IMR-90 (cell line): ENCODE measurements around the gene DNAJC7. TPM values are rescaled to one million over a fixed set of nuclear protein-coding genes. Genes with fewer than 3 reads are reported as not detected.

ENCODE experiments used
- ATAC-seq: fragments of 200-7000 bp; cut with Tn5 transposase; 2 replicates; pipeline ENCODE4 v1.9.1; 2020; ENCODE audit warnings: low read depth, mild to moderate bottlenecking, moderate library complexity
- BruUV-seq: library from RNA; stranded (reverse); fragments of 400-500 nt; replicated peaks from 2 replicates; lab custom pipeline; 2021; lab: Mats Ljungman, UMichigan
- CTCF ChIA-PET: fragments of 300-600 bp; formaldehyde crosslinking; extraction: SDS; loops from one replicate; lab custom pipeline; 2021; ENCODE audit warnings: antibody characterized with exemption; lab: Yijun Ruan, JAX
- POLR2A ChIA-PET: fragments of 300-600 bp; sonication (Branson Sonifier 250); formaldehyde crosslinking; loops from one replicate; lab custom pipeline; 2022; ENCODE audit warnings: antibody characterized with exemption; ENCODE audit not compliant: unreplicated experiment; lab: Charles Lee
- DNase-seq: peaks from one replicate; pipeline ENCODE4 v3.0.0; 2013
- H2AFZ ChIP-seq: replicated peaks from 2 replicates; pipeline ENCODE3; 2013; ENCODE audit warnings: low read length, mild to moderate bottlenecking; ENCODE audit not compliant: poor library complexity
- H2AK5ac ChIP-seq: 2 replicates; pipeline ENCODE4 v1.6.1; 2013; ENCODE audit warnings: low read depth, low read length, inconsistent platforms
- H2AK9ac ChIP-seq: replicated peaks from 2 replicates; pipeline ENCODE3; 2013; ENCODE audit warnings: mild to moderate bottlenecking, low read depth, low read length, moderate library complexity; ENCODE audit not compliant: poor library complexity
- H2BK120ac ChIP-seq: 2 replicates; pipeline ENCODE4 v1.6.1; 2013; ENCODE audit warnings: low read depth, low read length, inconsistent platforms
- H2BK15ac ChIP-seq: 3 replicates; pipeline ENCODE4 v1.6.1; 2013; ENCODE audit warnings: low read depth, low read length, inconsistent platforms
- H2BK20ac ChIP-seq: 2 replicates; pipeline ENCODE4 v1.6.1; 2013; ENCODE audit warnings: low read depth, mild to moderate bottlenecking, inconsistent platforms, low read length, moderate library complexity
- H2BK5ac ChIP-seq: 2 replicates; pipeline ENCODE4 v1.6.1; 2013; ENCODE audit warnings: mild to moderate bottlenecking, low read depth, low read length, inconsistent platforms; ENCODE audit not compliant: poor library complexity, severe bottlenecking
- H3K14ac ChIP-seq: replicated peaks from 2 replicates; pipeline ENCODE4 v1.6.1; 2013; ENCODE audit warnings: low read depth, low read length, inconsistent platforms
- H3K18ac ChIP-seq: 2 replicates; pipeline ENCODE4 v1.6.1; 2013; ENCODE audit warnings: low read depth, low read length, control low read depth
- H3K23ac ChIP-seq: 2 replicates; pipeline ENCODE4 v1.6.1; 2013; ENCODE audit warnings: low read depth, low read length, inconsistent platforms
- H3K27ac ChIP-seq: 2 replicates; pipeline ENCODE4 v1.5.1; 2013; ENCODE audit warnings: mild to moderate bottlenecking, control low read depth, low read length; ENCODE audit not compliant: insufficient read depth
- H3K27me3 ChIP-seq: 2 replicates; pipeline ENCODE4 v1.6.1; 2013; ENCODE audit warnings: low read length; ENCODE audit not compliant: control insufficient read depth, insufficient read depth
- H3K36me3 ChIP-seq: 2 replicates; pipeline ENCODE4 v1.6.1; 2013; ENCODE audit warnings: low read length, mixed read lengths; ENCODE audit not compliant: control insufficient read depth, insufficient read depth
- H3K4ac ChIP-seq: 2 replicates; pipeline ENCODE4 v1.6.1; 2013; ENCODE audit warnings: low read depth, low read length, inconsistent platforms
- H3K4me1 ChIP-seq: 2 replicates; pipeline ENCODE4 v1.6.1; 2013; ENCODE audit warnings: low read length, mixed read lengths; ENCODE audit not compliant: control insufficient read depth, insufficient read depth
- H3K4me2 ChIP-seq: 2 replicates; pipeline ENCODE4 v1.6.1; 2013; ENCODE audit warnings: low read depth, mild to moderate bottlenecking, control low read depth, low read length, moderate library complexity
- H3K4me3 ChIP-seq: 2 replicates; pipeline ENCODE4 v1.5.1; 2013; ENCODE audit warnings: low read depth, mild to moderate bottlenecking, control low read depth, low read length, moderate library complexity; ENCODE audit not compliant: insufficient read depth
- H3K56ac ChIP-seq: 2 replicates; pipeline ENCODE4 v1.6.1; 2013; ENCODE audit warnings: low read length, inconsistent platforms; ENCODE audit not compliant: insufficient read depth; ENCODE audit errors: extremely low read depth
- H3K79me1 ChIP-seq, 2 experiments: 2 replicates each; pipeline ENCODE4 v1.6.1; 2013; ENCODE audit warnings: low read length in 2 of 2, inconsistent platforms in 1 of 2, low read depth in 1 of 2
- H3K9ac ChIP-seq: 2 replicates; pipeline ENCODE4 v1.6.1; 2013; ENCODE audit warnings: low read depth, low read length, control low read depth
- H3K9me1 ChIP-seq: 2 replicates; pipeline ENCODE4 v1.6.1; 2013; ENCODE audit warnings: low read length, inconsistent platforms; ENCODE audit not compliant: insufficient read depth
- H3K9me3 ChIP-seq: 2 replicates; pipeline ENCODE4 v1.6.1; 2013; ENCODE audit warnings: low read length; ENCODE audit not compliant: control insufficient read depth, insufficient read depth
- H4K20me1 ChIP-seq: 2 replicates; pipeline ENCODE4 v1.6.1; 2013; ENCODE audit warnings: low read length, inconsistent platforms; ENCODE audit not compliant: insufficient read depth
- H4K5ac ChIP-seq: 2 replicates; pipeline ENCODE4 v1.6.1; 2013; ENCODE audit warnings: mild to moderate bottlenecking, low read depth, low read length, control low read depth
- H4K8ac ChIP-seq, 2 experiments: 2 replicates each; pipeline ENCODE4 v1.6.1; 2013; ENCODE audit warnings: low read depth in 2 of 2, low read length in 2 of 2, control low read depth in 1 of 2, inconsistent platforms in 1 of 2
- H4K91ac ChIP-seq: 2 replicates; pipeline ENCODE4 v1.6.1; 2013; ENCODE audit warnings: low read depth, low read length, inconsistent platforms; ENCODE audit not compliant: insufficient read depth
- CEBPB ChIP-seq: IDR thresholded peaks from 2 replicates; pipeline ENCODE4 v1.6.1; 2012; ENCODE audit warnings: low read depth, low read length, improper control_type of control experiment
- FOS ChIP-seq: fragments of 150-350 bp; IDR thresholded peaks from 2 replicates; pipeline ENCODE4 v1.6.1; 2016; ENCODE audit warnings: low read depth, low read length
- MAFK ChIP-seq: IDR thresholded peaks from 2 replicates; pipeline ENCODE4 v1.6.1; 2012; ENCODE audit warnings: low read depth, low read length, improper control_type of control experiment
- MAZ ChIP-seq: IDR thresholded peaks from 2 replicates; pipeline ENCODE4 v1.6.1; 2012; ENCODE audit warnings: low read depth, mild to moderate bottlenecking, low read length, improper control_type of control experiment, moderate library complexity, borderline replicate concordance
- MXI1 ChIP-seq: IDR thresholded peaks from 2 replicates; pipeline ENCODE4 v1.6.1; 2012; ENCODE audit warnings: low read depth, mild to moderate bottlenecking, low read length, moderate library complexity, borderline replicate concordance
- NFE2L2 ChIP-seq: fragments of 150-350 bp; IDR thresholded peaks from 2 replicates; pipeline ENCODE4 v1.6.1; 2016; ENCODE audit warnings: low read depth, mild to moderate bottlenecking, low read length
- POLR2A ChIP-seq: IDR thresholded peaks from 2 replicates; pipeline ENCODE4 v1.6.1; 2012; ENCODE audit warnings: mild to moderate bottlenecking, low read depth, low read length
- RAD21 ChIP-seq: IDR thresholded peaks from 2 replicates; pipeline ENCODE4 v1.6.1; 2012; ENCODE audit warnings: low read length, improper control_type of control experiment
- RCOR1 ChIP-seq: IDR thresholded peaks from 2 replicates; pipeline ENCODE4 v1.6.1; 2012; ENCODE audit warnings: mild to moderate bottlenecking, low read length, improper control_type of control experiment; ENCODE audit not compliant: insufficient replicate concordance
- RFX5 ChIP-seq: IDR thresholded peaks from 2 replicates; pipeline ENCODE4 v1.8.0; 2012; ENCODE audit warnings: low read depth, mild to moderate bottlenecking, low read length, moderate library complexity
- SMC3 ChIP-seq: fragments of 150-350 bp; IDR thresholded peaks from 2 replicates; pipeline ENCODE4 v1.6.1; 2016; ENCODE audit warnings: low read depth, mild to moderate bottlenecking, antibody characterized with exemption, low read length, moderate library complexity
- WGBS, 2 experiments: methylation state at CpG; one replicate each; pipeline versions ENCODE4 v1.1.5 to v1.1.7; 2013; ENCODE audit warnings: missing lambda C conversion rate in 2 of 2; ENCODE audit not compliant: insufficient read length in 1 of 2; ENCODE audit errors: extremely low coverage in 2 of 2; 5-methylcytosine and 5-hydroxymethylcytosine counted together
- dilution Hi-C: fragments of 300-500 bp; cut with HindIII; formaldehyde crosslinking; loops from one replicate; pipeline ENCODE4 v1.14.3; 2018; ENCODE audit warnings: low sequenced_read_pairs; ENCODE audit not compliant: unreplicated experiment
- in situ Hi-C: fragments of 300-500 bp; cut with MboI; formaldehyde crosslinking; loops from 3 replicates; pipeline ENCODE4 v1.14.3; 2019; ENCODE audit warnings: low sequenced_read_pairs, inconsistent platforms, mixed read lengths
- intact Hi-C: fragments of 100-400 bp; cut with micrococcal nuclease; formaldehyde crosslinking; loops from 2 replicates; pipeline ENCODE4 v1.10.0; 2022
- polyA plus RNA-seq, 3 experiments: library from polyadenylated mRNA; depleted of rRNA; stranded (reverse); fragments of >200 nt; gene quantifications; 2 replicates each; pipeline ENCODE4 v1.2.3, GENCODE V29; 2012; ENCODE audit warnings: low replicate concordance in 1 of 3
- total RNA-seq: library from RNA; depleted of rRNA; stranded (reverse); fragments of >200 nt; gene quantifications from 2 replicates; pipeline ENCODE4 v1.2.3, GENCODE V29; 2012
- TF ChIP-seq, protein P1 (sequence below): fragments of 150-350 bp; IDR thresholded peaks from 2 replicates; pipeline ENCODE4 v1.6.1; 2017; ENCODE audit warnings: mild to moderate bottlenecking, antibody characterized with exemption, low read length, low read depth
- TF ChIP-seq, protein P2 (sequence below): conservative IDR thresholded peaks from 2 replicates; pipeline ENCODE4 v1.5.1; 2012; ENCODE audit warnings: mild to moderate bottlenecking, low read depth, low read length, improper control_type of control experiment
- TF ChIP-seq, protein P3 (sequence below): fragments of 150-350 bp; IDR thresholded peaks from 2 replicates; pipeline ENCODE4 v1.6.1; 2016; ENCODE audit warnings: low read depth, mild to moderate bottlenecking, low read length, moderate library complexity, borderline replicate concordance

DNAJC7 gene
- total and polyA plus RNA-seq, 2 of the 4 experiments (the other 2 are of a cell fraction), result 49.3 to 71.7 TPM

DNA sequence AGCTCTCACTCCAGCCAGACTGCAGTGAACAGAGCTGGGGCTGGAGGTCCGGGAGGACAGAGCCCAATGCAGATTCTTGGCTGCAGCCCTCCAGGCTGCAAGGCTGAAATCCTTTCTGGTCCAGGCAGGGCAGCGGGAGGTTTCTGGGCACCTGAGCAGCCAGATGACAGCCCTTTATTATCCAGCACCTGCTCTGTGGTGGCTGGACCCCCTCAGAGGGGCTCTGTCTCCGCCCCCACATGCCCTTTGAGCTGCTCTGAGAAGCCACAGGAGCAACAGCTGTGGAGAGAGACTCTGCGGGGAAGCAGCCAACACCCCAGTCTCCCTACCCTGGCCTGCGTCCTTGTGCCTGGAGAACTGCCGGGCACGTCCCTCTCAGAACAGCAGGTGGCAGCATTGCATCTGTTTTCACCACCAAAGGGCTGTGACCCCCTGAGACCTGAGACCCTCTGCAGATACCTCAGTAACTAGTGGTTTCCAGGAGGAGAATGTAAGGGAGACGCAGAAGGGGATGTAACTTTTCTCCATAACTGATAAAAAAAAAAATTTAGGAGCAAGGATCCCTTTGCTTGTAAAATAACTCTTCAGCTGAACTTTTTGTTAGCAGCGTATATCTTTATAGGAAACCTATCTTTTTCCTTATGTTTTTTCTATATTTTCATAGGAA is 54.3 kb downstream of the DNAJC7 start:
- peak; percentile 53 for DNase-seq
- peak; percentile 72 for TF ChIP-seq SMC3
- TF ChIP-seq MAZ, result no peak; the same call in 1 of the 2 replicates
- TF ChIP-seq RAD21, result peak; percentile 83
- no peak for TF ChIP-seq RCOR1
- no peak; the same call in 1 of the 2 replicates for TF ChIP-seq POLR2A
- TF ChIP-seq MXI1, result no peak
- TF ChIP-seq MAFK, result no peak
- TF ChIP-seq RFX5, result no peak
- TF ChIP-seq NFE2L2, result no peak
- TF ChIP-seq FOS, result no peak
- TF ChIP-seq, protein P1, sequence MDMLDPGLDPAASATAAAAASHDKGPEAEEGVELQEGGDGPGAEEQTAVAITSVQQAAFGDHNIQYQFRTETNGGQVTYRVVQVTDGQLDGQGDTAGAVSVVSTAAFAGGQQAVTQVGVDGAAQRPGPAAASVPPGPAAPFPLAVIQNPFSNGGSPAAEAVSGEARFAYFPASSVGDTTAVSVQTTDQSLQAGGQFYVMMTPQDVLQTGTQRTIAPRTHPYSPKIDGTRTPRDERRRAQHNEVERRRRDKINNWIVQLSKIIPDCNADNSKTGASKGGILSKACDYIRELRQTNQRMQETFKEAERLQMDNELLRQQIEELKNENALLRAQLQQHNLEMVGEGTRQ, result no peak
- TF ChIP-seq, protein P2, sequence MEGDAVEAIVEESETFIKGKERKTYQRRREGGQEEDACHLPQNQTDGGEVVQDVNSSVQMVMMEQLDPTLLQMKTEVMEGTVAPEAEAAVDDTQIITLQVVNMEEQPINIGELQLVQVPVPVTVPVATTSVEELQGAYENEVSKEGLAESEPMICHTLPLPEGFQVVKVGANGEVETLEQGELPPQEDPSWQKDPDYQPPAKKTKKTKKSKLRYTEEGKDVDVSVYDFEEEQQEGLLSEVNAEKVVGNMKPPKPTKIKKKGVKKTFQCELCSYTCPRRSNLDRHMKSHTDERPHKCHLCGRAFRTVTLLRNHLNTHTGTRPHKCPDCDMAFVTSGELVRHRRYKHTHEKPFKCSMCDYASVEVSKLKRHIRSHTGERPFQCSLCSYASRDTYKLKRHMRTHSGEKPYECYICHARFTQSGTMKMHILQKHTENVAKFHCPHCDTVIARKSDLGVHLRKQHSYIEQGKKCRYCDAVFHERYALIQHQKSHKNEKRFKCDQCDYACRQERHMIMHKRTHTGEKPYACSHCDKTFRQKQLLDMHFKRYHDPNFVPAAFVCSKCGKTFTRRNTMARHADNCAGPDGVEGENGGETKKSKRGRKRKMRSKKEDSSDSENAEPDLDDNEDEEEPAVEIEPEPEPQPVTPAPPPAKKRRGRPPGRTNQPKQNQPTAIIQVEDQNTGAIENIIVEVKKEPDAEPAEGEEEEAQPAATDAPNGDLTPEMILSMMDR, result peak; percentile 85
- TF ChIP-seq CEBPB, result no peak
- TF ChIP-seq, protein P3, sequence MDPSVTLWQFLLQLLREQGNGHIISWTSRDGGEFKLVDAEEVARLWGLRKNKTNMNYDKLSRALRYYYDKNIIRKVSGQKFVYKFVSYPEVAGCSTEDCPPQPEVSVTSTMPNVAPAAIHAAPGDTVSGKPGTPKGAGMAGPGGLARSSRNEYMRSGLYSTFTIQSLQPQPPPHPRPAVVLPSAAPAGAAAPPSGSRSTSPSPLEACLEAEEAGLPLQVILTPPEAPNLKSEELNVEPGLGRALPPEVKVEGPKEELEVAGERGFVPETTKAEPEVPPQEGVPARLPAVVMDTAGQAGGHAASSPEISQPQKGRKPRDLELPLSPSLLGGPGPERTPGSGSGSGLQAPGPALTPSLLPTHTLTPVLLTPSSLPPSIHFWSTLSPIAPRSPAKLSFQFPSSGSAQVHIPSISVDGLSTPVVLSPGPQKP, result no peak

More for the DNA sequence above, 54.3 kb downstream of the DNAJC7 start:
- Histone ChIP-seq H3K4me1 (peaks cover 18% of the 10 kb centered on the region), H2AK9ac (peak overlapping the region; percentile 62), H3K27me3 (no peaks in the 10 kb centered on the region), H3K9ac (no peak overlapping the region), H2BK120ac (no peak overlapping the region), H3K4me2 (no peak overlapping the region), H4K8ac (no peak overlapping the region), H2BK15ac (no peak overlapping the region), H3K79me1 (peaks cover under 1 to 17% of the 10 kb centered on the region in 2 experiments; a peak in 2 of 4 replicates), H4K20me1 (peaks cover 6% of the 10 kb centered on the region), H3K36me3 (peaks cover 2% of the 10 kb centered on the region), H3K9me1 (peaks cover 5% of the 10 kb centered on the region; the same call in 1 of the 2 replicates), H2AK5ac (no peak overlapping the region), H3K23ac (no peak overlapping the region), H3K9me3 (no peaks in the 10 kb centered on the region), H4K5ac (no peak overlapping the region), H3K56ac (no peak overlapping the region), H3K18ac (no peak overlapping the region), H3K27ac (no peak overlapping the region), H3K4ac (no peak overlapping the region), H2BK5ac (no peak overlapping the region), H2AFZ (peak overlapping the region; percentile 82), H2BK20ac (no peak overlapping the region), H3K4me3 (no peak overlapping the region), H4K91ac (no peak overlapping the region), H3K14ac (no peak overlapping the region)
- in situ Hi-C loops (loop anchor here (10.0 kb wide), 1 partner anchor 228 kb away; the partner anchor contains the start of gene HAP1), intact Hi-C loops (loop anchor here (1.0 to 5.0 kb wide), 3 partner anchors 138 to 564 kb away; no protein-coding TSS in a partner anchor), dilution Hi-C loops (no loop called here)
- CTCF ChIA-PET, result interaction anchor here (0.6 to 1.6 kb wide), 5 partner anchors 28 to 254 kb away, joined by 3 to 5 read pairs (median 3); partner anchors contain the start of gene NKIRAS2
- BruUV-seq, result no TSS peak
- POLR2A ChIA-PET, result interaction anchor here (0.6 kb wide), 1 partner anchor 12 kb away, joined by 6 read pairs; no protein-coding TSS in a partner anchor
- peak; percentile 19; the same call in 1 of the 2 replicates for ATAC-seq
- no CpG with 5 or more reads among the region's 9 CpGs for WGBS, 2 experiments
